Ishikawa (cell line): ENCODE measurements around the gene SFT2D1.

Source experiments
- CEBPB ChIP-seq: IDR thresholded peaks from 2 replicates; pipeline ENCODE4 v1.6.1; 2012
- CREB1 ChIP-seq: IDR thresholded peaks from 2 replicates; pipeline ENCODE4 v1.6.1; 2012; ENCODE audit warnings: low read depth
- EGR1 ChIP-seq: IDR thresholded peaks from 2 replicates; pipeline ENCODE4 v1.6.1; 2012
- EP300 ChIP-seq: IDR thresholded peaks from 2 replicates; pipeline ENCODE4 v1.6.1; 2012; ENCODE audit warnings: borderline replicate concordance
- FOXM1 ChIP-seq: IDR thresholded peaks from 2 replicates; pipeline ENCODE4 v1.6.1; 2012; ENCODE audit warnings: low read depth, borderline replicate concordance
- NFIC ChIP-seq: IDR thresholded peaks from 2 replicates; pipeline ENCODE4 v1.6.1; 2012
- RAD21 ChIP-seq: IDR thresholded peaks from 2 replicates; pipeline ENCODE4 v1.6.1; 2012; ENCODE audit warnings: low read depth
- REST ChIP-seq: IDR thresholded peaks from 2 replicates; pipeline ENCODE4 v1.6.1; 2012; ENCODE audit warnings: low read depth, mild to moderate bottlenecking
- TAF1 ChIP-seq: IDR thresholded peaks from 2 replicates; pipeline ENCODE4 v1.6.1; 2012; ENCODE audit warnings: low read depth, mild to moderate bottlenecking
- TCF12 ChIP-seq: IDR thresholded peaks from 2 replicates; pipeline ENCODE4 v1.6.1; 2012; ENCODE audit warnings: low read depth
- TEAD4 ChIP-seq: IDR thresholded peaks from 2 replicates; pipeline ENCODE4 v1.6.1; 2012
- YY1 ChIP-seq: IDR thresholded peaks from 2 replicates; pipeline ENCODE4 v1.6.1; 2012; ENCODE audit warnings: low read depth
- ZBTB7A ChIP-seq: IDR thresholded peaks from 2 replicates; pipeline ENCODE4 v1.6.1; 2012; ENCODE audit warnings: low read depth
- TF ChIP-seq, protein P1 (sequence below): IDR thresholded peaks from 2 replicates; pipeline ENCODE4 v1.6.1; 2012
- TF ChIP-seq, protein P2 (sequence below): IDR thresholded peaks from 2 replicates; pipeline ENCODE4 v1.6.1; 2012

Gene SFT2D1

DNA sequence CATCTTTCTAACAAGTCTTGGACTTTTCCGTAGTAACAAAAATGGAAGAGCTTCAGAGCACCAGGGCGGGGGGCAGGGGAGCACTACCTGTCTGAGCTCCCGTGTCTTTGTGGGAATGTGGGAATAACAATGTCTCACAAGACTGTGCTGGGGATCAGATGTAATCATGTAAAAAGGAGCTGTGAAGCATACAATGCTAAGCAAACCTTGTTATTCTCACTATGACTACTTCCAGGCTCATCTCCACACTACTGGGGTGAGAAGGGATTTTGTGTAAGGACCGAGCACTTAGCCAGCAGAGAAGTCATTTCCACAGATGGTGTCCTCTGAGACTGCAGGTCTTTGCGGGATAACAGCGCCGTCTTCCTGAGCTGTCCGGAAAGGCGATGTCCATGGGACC, 61.2 kb downstream of the SFT2D1 start:
- TF ChIP-seq EGR1 (no peak), ZBTB7A (no peak), YY1 (no peak), TAF1 (no peak)
- TF ChIP-seq, protein P1, sequence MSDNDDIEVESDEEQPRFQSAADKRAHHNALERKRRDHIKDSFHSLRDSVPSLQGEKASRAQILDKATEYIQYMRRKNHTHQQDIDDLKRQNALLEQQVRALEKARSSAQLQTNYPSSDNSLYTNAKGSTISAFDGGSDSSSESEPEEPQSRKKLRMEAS, result no peak

DNA sequence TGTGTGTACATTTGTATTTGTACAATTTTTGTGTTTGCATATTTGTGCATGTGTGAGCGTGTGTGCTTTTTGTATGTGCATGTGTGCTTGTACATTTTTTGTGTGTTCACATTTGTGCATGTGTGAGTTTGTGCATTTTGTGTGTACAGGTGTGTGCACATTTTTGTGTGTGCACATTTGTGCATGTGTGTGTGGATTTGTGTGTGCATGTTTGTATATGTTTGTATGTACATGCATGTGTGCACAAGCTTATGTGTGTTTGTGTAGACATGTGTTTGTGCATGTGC, 63.0 kb downstream of the SFT2D1 start:
- TF ChIP-seq TCF12 (no peak), REST (no peak), YY1 (no peak), TAF1 (no peak), NFIC (no peak), EGR1 (no peak), EP300 (no peak), RAD21 (no peak), TEAD4 (no peak), FOXM1 (no peak), CEBPB (no peak), CREB1 (no peak), ZBTB7A (no peak)
- TF ChIP-seq, protein P1, result no peak
- TF ChIP-seq, protein P2, sequence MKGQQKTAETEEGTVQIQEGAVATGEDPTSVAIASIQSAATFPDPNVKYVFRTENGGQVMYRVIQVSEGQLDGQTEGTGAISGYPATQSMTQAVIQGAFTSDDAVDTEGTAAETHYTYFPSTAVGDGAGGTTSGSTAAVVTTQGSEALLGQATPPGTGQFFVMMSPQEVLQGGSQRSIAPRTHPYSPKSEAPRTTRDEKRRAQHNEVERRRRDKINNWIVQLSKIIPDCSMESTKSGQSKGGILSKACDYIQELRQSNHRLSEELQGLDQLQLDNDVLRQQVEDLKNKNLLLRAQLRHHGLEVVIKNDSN, result no peak

GRCh38 chr6:166278579-166279392, 63.6 kb downstream of the SFT2D1 start:
- TF ChIP-seq YY1 (no peak), REST (no peak), RAD21 (no peak), TEAD4 (no peak), EP300 (no peak), TAF1 (no peak), FOXM1 (no peak), EGR1 (no peak)
- TF ChIP-seq, protein P2, result no peak

- TF ChIP-seq CEBPB (no peak), EGR1 (no peak), NFIC (no peak), TEAD4 (no peak), TAF1 (no peak), YY1 (no peak), EP300 (no peak), RAD21 (no peak), ZBTB7A (no peak), TCF12 (no peak), FOXM1 (no peak), CREB1 (no peak), REST (no peak)
- TF ChIP-seq, protein P2, result no peak
- TF ChIP-seq, protein P1, result no peak
These were observed 64.3 kb downstream of the SFT2D1 start for GRCh38 chr6:166277892-166278578.
